BJ (cell line): ENCODE results near the gene ANKHD1. TPM values are rescaled to one million over a fixed set of nuclear protein-coding genes. Genes with fewer than 3 reads are reported as not detected.

ENCODE experiments used
- CTCF ChIA-PET: fragments of 350-600 bp; formaldehyde crosslinking; extraction: SDS; loops from one replicate; lab custom pipeline; 2021; ENCODE audit warnings: antibody characterized with exemption, inconsistent platforms; lab: Yijun Ruan, JAX
- POLR2A ChIA-PET: fragments of 300-600 bp; sonication (Branson Sonifier 250); formaldehyde crosslinking; extraction: SDS; loops from one replicate; lab custom pipeline; 2021; ENCODE audit warnings: antibody characterized with exemption; lab: Charles Lee
- DNase-seq: peaks from one replicate; pipeline ENCODE4 v3.0.0-alpha.2; 2011; ENCODE audit warnings: low read depth
- H3K27me3 ChIP-seq: 2 replicates; pipeline ENCODE4 v1.6.0; 2011; ENCODE audit warnings: low read length; ENCODE audit not compliant: control insufficient read depth, insufficient read depth
- H3K36me3 ChIP-seq: 2 replicates; pipeline ENCODE4 v1.5.1; 2011; ENCODE audit warnings: low read length; ENCODE audit not compliant: control insufficient read depth, insufficient read depth
- H3K4me3 ChIP-seq: 2 replicates; pipeline ENCODE4 v1.5.1; 2011; ENCODE audit warnings: low read depth, mild to moderate bottlenecking, control low read depth, low read length
- polyA plus RNA-seq: library from polyadenylated mRNA; depleted of rRNA; stranded (reverse); fragments of >200 nt; gene quantifications from 2 replicates; pipeline ENCODE4 v1.2.3, GENCODE V29; 2011
- TF ChIP-seq, protein P1 (sequence below): IDR thresholded peaks from 2 replicates; pipeline ENCODE4 v1.5.1; 2011; ENCODE audit warnings: low read depth, mild to moderate bottlenecking, control low read depth, inconsistent platforms, low read length, moderate library complexity; ENCODE audit not compliant: insufficient read depth

The ANKHD1 gene
- polyA plus RNA-seq, 1 experiment, result 28.0 TPM

DNA sequence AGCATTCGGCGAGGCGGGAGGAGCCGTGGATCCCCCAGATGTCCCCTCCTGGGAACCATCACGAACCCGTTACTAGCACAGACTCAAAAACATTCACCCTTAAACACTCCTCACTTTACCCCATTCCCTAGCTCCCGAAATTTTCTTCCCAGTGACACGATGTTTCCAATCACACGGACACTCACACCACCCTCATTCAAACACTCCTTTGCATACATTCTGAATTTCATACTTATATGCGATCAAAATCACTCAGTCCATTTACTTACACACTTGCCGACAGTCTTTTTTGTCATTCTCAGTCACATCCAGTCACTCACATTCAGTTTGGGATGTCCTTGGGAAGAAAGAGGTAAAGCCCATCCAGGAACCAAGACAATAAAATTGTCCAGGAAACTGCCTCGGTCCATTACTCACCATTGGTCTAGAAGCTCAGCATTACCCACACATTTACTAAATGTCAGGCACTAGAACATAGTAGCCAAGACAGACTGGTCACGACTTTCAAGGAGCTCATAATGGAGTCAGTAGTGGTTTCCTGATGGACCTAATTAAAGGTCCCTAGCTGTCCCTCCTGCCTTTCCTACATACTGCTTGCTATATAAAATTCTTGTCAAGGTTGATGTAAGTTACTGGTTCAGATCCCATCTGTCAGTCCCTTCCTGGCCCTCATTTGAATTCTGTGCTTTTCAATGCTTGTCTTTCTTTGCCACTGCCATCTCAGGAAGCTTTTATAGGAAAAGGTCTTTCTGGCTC is 163.6 kb downstream of the ANKHD1 start:
- TF ChIP-seq, protein P1, sequence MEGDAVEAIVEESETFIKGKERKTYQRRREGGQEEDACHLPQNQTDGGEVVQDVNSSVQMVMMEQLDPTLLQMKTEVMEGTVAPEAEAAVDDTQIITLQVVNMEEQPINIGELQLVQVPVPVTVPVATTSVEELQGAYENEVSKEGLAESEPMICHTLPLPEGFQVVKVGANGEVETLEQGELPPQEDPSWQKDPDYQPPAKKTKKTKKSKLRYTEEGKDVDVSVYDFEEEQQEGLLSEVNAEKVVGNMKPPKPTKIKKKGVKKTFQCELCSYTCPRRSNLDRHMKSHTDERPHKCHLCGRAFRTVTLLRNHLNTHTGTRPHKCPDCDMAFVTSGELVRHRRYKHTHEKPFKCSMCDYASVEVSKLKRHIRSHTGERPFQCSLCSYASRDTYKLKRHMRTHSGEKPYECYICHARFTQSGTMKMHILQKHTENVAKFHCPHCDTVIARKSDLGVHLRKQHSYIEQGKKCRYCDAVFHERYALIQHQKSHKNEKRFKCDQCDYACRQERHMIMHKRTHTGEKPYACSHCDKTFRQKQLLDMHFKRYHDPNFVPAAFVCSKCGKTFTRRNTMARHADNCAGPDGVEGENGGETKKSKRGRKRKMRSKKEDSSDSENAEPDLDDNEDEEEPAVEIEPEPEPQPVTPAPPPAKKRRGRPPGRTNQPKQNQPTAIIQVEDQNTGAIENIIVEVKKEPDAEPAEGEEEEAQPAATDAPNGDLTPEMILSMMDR, result no peak
- no peak for DNase-seq
- H3K36me3 ChIP-seq, result peaks cover 17% of the 10 kb centered on the region
- ChIA-PET POLR2A (interaction anchor here (0.6 kb wide), 1 partner anchor 30 kb away, joined by 5 read pairs; no protein-coding TSS in a partner anchor), CTCF (interaction anchor here (1.1 kb wide), 1 partner anchor 9 kb away, joined by 4 read pairs; no protein-coding TSS in a partner anchor)
- peak overlapping the region; percentile 59 for H3K4me3 ChIP-seq
- H3K27me3 ChIP-seq, result no peaks in the 10 kb centered on the region

DNA sequence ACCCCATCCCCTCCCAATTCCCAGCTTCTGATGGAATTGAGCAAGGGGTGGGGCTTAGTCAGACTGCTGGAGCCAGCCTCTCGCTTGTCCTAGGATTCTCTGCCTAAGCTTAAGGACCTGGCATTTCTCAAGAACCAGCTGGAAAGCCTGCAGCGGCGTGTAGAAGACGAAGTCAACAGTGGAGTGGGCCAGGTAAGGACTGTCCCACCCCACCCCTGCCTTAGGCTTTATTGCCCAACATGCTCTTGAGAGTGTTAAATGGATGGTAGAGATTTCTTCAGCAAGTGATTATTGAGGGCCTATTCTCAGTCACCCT is 164.1 kb downstream of the ANKHD1 start:
- CTCF ChIA-PET, result no interaction called here
- no peaks in the 10 kb centered on the region for H3K27me3 ChIP-seq
- TF ChIP-seq, protein P1, result no peak
- POLR2A ChIA-PET, result interaction anchor here (0.6 kb wide), 1 partner anchor 30 kb away, joined by 5 read pairs; no protein-coding TSS in a partner anchor
- H3K36me3 ChIP-seq, result peaks cover 17% of the 10 kb centered on the region
- peak overlapping the region; percentile 59 for H3K4me3 ChIP-seq
- no peak for DNase-seq

DNA sequence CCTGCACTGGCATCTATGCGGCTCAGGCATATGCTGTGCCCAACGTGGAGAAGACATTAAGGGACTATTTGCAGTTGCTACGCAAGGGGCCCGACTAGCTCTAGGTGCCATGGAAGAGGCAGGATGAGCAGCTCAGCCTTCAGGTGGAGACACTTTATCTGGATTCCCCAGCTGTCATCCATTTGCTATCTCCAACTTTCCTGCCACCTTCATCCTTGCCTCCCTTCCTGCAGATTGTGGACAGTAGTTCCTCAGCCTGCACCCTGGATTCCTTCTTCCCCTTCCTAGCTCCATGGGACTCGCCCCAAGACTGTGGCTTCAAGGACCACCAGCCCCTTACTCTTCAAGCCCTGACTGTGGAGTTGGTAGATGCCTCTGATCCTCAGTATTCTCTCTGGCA is 165.0 kb downstream of the ANKHD1 start:
- Histone ChIP-seq H3K36me3 (peaks cover 12% of the 10 kb centered on the region), H3K27me3 (no peaks in the 10 kb centered on the region), H3K4me3 (no peak overlapping the region)
- DNase-seq, result no peak
- POLR2A ChIA-PET, result no interaction called here
- CTCF ChIA-PET, result interaction anchor here (1.1 kb wide), 1 partner anchor 9 kb away, joined by 3 read pairs; the partner anchor contains the start of gene SRA1
- TF ChIP-seq, protein P1, result no peak

DNA sequence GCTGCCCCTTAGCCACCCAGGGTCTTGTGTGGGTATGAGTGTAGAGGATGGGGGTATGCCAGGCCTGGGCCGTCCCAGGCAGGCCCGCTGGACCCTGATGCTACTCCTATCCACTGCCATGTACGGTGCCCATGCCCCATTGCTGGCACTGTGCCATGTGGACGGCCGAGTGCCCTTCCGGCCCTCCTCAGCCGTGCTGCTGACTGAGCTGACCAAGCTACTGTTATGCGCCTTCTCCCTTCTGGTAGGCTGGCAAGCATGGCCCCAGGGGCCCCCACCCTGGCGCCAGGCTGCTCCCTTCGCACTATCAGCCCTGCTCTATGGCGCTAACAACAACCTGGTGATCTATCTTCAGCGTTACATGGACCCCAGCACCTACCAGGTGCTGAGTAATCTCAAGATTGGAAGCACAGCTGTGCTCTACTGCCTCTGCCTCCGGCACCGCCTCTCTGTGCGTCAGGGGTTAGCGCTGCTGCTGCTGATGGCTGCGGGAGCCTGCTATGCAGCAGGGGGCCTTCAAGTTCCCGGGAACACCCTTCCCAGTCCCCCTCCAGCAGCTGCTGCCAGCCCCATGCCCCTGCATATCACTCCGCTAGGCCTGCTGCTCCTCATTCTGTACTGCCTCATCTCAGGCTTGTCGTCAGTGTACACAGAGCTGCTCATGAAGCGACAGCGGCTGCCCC is 165.6 kb downstream of the ANKHD1 start:
- TF ChIP-seq, protein P1, result no peak
- DNase-seq, result no peak
- Histone ChIP-seq H3K36me3 (peaks cover 10% of the 10 kb centered on the region), H3K27me3 (no peaks in the 10 kb centered on the region), H3K4me3 (no peak overlapping the region)
- ChIA-PET POLR2A (no interaction called here), CTCF (interaction anchor here (1.1 kb wide), 1 partner anchor 10 kb away, joined by 3 read pairs; the partner anchor contains the start of gene SRA1)

DNA sequence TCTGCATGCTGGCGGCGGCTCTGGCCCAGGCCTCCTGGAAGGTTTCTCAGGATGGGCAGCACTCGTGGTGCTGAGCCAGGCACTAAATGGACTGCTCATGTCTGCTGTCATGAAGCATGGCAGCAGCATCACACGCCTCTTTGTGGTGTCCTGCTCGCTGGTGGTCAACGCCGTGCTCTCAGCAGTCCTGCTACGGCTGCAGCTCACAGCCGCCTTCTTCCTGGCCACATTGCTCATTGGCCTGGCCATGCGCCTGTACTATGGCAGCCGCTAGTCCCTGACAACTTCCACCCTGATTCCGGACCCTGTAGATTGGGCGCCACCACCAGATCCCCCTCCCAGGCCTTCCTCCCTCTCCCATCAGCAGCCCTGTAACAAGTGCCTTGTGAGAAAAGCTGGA is 166.2 kb downstream of the ANKHD1 start:
- ChIA-PET POLR2A (no interaction called here), CTCF (no interaction called here)
- H3K36me3 ChIP-seq, result peaks cover 10% of the 10 kb centered on the region

More for the DNA sequence above, 166.2 kb downstream of the ANKHD1 start:
- H3K4me3 ChIP-seq, result no peak overlapping the region
- TF ChIP-seq, protein P1, result no peak
- DNase-seq, result no peak
- no peaks in the 10 kb centered on the region for H3K27me3 ChIP-seq
